T-helper 17 cell (primary cell): ENCODE data around the gene C12orf42. TPM values are rescaled to one million over a fixed set of nuclear protein-coding genes. Genes with fewer than 3 reads are reported as not detected.

Experiments used
- ATAC-seq: fragments of 150-1000 bp; cut with Tn5 transposase; 2 replicates; pipeline ENCODE4 v1.10.0; 2021; ENCODE audit warnings: mild to moderate bottlenecking, moderate library complexity
- DNase-seq, 3 donors: peaks; one replicate each; pipeline versions ENCODE4 v3.0.0 to v3.0.0-alpha.2; 2020 to 2021
- H3K9me3 ChIP-seq: one replicate; pipeline ENCODE4 v1.7.0; 2013; ENCODE audit warnings: low read length, mild to moderate bottlenecking; ENCODE audit not compliant: control insufficient read depth, poor library complexity, severe bottlenecking
- H3K27ac Mint-ChIP-seq: one replicate; pipeline ENCODE4 v1.8.0; 2022; ENCODE audit warnings: mild to moderate bottlenecking, moderate library complexity, mixed read lengths
- H3K27me3 Mint-ChIP-seq: one replicate; pipeline ENCODE4 v1.8.0; 2022; ENCODE audit warnings: mixed read lengths
- H3K36me3 Mint-ChIP-seq: one replicate; pipeline ENCODE4 v1.8.0; 2022; ENCODE audit warnings: low read depth, mixed read lengths
- H3K4me1 Mint-ChIP-seq: one replicate; pipeline ENCODE4 v1.8.0; 2022; ENCODE audit warnings: mild to moderate bottlenecking, mixed read lengths
- H3K4me3 Mint-ChIP-seq: one replicate; pipeline ENCODE4 v1.8.0; 2022; ENCODE audit warnings: mild to moderate bottlenecking, moderate library complexity, mixed read lengths
- total RNA-seq, 4 donors: library from RNA in 2 of 4; stranded (reverse) in 2 of 4; gene quantifications; one replicate each; pipeline ENCODE4 v1.2.3 and lab custom pipeline; 2022 to 2026

Gene C12orf42
- total RNA-seq, 2 donors from 2014 or later = 3.3 to 7.1 TPM

GRCh38 chr12:103333676-103334075 lies 162.1 kb downstream of the C12orf42 start:
- no peaks in the 10 kb centered on the region for H3K27me3 Mint-ChIP-seq
- H3K4me3 Mint-ChIP-seq = no peak overlapping the region
- DNase-seq (no peak), ATAC-seq (no peak)
- no peaks in the 10 kb centered on the region for H3K9me3 ChIP-seq
- no peak overlapping the region for H3K27ac Mint-ChIP-seq
- H3K4me1 Mint-ChIP-seq = no peaks in the 10 kb centered on the region
- H3K36me3 Mint-ChIP-seq = peaks cover 2% of the 10 kb centered on the region

GRCh38 chr12:103331643-103332042 lies 164.1 kb downstream of the C12orf42 start:
- DNase-seq (no peak), ATAC-seq (no peak)
- H3K9me3 ChIP-seq = no peaks in the 10 kb centered on the region
- Mint-ChIP-seq H3K27ac (no peak overlapping the region), H3K4me3 (no peak overlapping the region), H3K4me1 (no peaks in the 10 kb centered on the region), H3K36me3 (no peaks in the 10 kb centered on the region), H3K27me3 (no peaks in the 10 kb centered on the region)

GRCh38 chr12:103330672-103331071 lies 165.1 kb downstream of the C12orf42 start:
- no peaks in the 10 kb centered on the region for H3K36me3 Mint-ChIP-seq
- H3K27ac Mint-ChIP-seq = no peak overlapping the region

GRCh38 chr12:103327676-103328075 lies 168.1 kb downstream of the C12orf42 start:
- no peaks in the 10 kb centered on the region for H3K4me1 Mint-ChIP-seq
- no peaks in the 10 kb centered on the region for H3K27me3 Mint-ChIP-seq
- no peak overlapping the region for H3K27ac Mint-ChIP-seq
- no peak overlapping the region for H3K4me3 Mint-ChIP-seq
- ATAC-seq = no peak
- no peak for DNase-seq
- H3K9me3 ChIP-seq = no peaks in the 10 kb centered on the region
- H3K36me3 Mint-ChIP-seq = no peaks in the 10 kb centered on the region

More at GRCh38 chr12:103330672-103331071, 165.1 kb downstream of the C12orf42 start:
- H3K27me3 Mint-ChIP-seq = no peaks in the 10 kb centered on the region
- H3K4me1 Mint-ChIP-seq = no peaks in the 10 kb centered on the region
- no peak for DNase-seq
- H3K9me3 ChIP-seq = no peaks in the 10 kb centered on the region
- no peak for ATAC-seq
- no peak overlapping the region for H3K4me3 Mint-ChIP-seq

- ATAC-seq (no peak), DNase-seq (no peak)
- Mint-ChIP-seq H3K4me1 (no peaks in the 10 kb centered on the region), H3K4me3 (no peak overlapping the region), H3K27ac (no peak overlapping the region), H3K36me3 (no peaks in the 10 kb centered on the region), H3K27me3 (no peaks in the 10 kb centered on the region)
- no peaks in the 10 kb centered on the region for H3K9me3 ChIP-seq
Measured at GRCh38 chr12:103326190-103326589, 169.6 kb downstream of the C12orf42 start.

GRCh38 chr12:103318566-103318965 lies 177.2 kb downstream of the C12orf42 start:
- Mint-ChIP-seq H3K36me3 (no peaks in the 10 kb centered on the region), H3K27ac (no peak overlapping the region), H3K27me3 (no peaks in the 10 kb centered on the region), H3K4me3 (no peak overlapping the region), H3K4me1 (no peaks in the 10 kb centered on the region)
- ATAC-seq (no peak), DNase-seq (no peak)
- peaks cover 4% of the 10 kb centered on the region for H3K9me3 ChIP-seq

- no peak for DNase-seq
- no peak for ATAC-seq
- H3K4me3 Mint-ChIP-seq = no peak overlapping the region
- no peak overlapping the region for H3K27ac Mint-ChIP-seq
- no peaks in the 10 kb centered on the region for H3K36me3 Mint-ChIP-seq
- no peaks in the 10 kb centered on the region for H3K27me3 Mint-ChIP-seq
- H3K4me1 Mint-ChIP-seq = no peaks in the 10 kb centered on the region
- peaks cover 4% of the 10 kb centered on the region for H3K9me3 ChIP-seq
Measured at GRCh38 chr12:103317220-103317619, 178.5 kb downstream of the C12orf42 start.

- DNase-seq = no peak
- Mint-ChIP-seq H3K27me3 (no peaks in the 10 kb centered on the region), H3K27ac (no peak overlapping the region), H3K4me1 (no peaks in the 10 kb centered on the region), H3K4me3 (no peak overlapping the region), H3K36me3 (no peaks in the 10 kb centered on the region)
- peaks cover 2% of the 10 kb centered on the region for H3K9me3 ChIP-seq
- no peak for ATAC-seq
Measured at GRCh38 chr12:103314786-103315185, 181.0 kb downstream of the C12orf42 start.

GRCh38 chr12:103313894-103314293 lies 181.9 kb downstream of the C12orf42 start:
- no peaks in the 10 kb centered on the region for H3K9me3 ChIP-seq
- H3K4me3 Mint-ChIP-seq = no peak overlapping the region
- ATAC-seq (no peak), DNase-seq (no peak)
- no peaks in the 10 kb centered on the region for H3K27me3 Mint-ChIP-seq
- H3K27ac Mint-ChIP-seq = no peak overlapping the region
- no peaks in the 10 kb centered on the region for H3K36me3 Mint-ChIP-seq
- H3K4me1 Mint-ChIP-seq = no peaks in the 10 kb centered on the region

- Mint-ChIP-seq H3K27ac (no peak overlapping the region), H3K4me3 (no peak overlapping the region), H3K36me3 (no peaks in the 10 kb centered on the region), H3K4me1 (no peaks in the 10 kb centered on the region), H3K27me3 (no peaks in the 10 kb centered on the region)
- DNase-seq (no peak), ATAC-seq (no peak)
- no peaks in the 10 kb centered on the region for H3K9me3 ChIP-seq
Measured at GRCh38 chr12:103312742-103313354, 182.9 kb downstream of the C12orf42 start.

- H3K36me3 Mint-ChIP-seq = no peaks in the 10 kb centered on the region
- no peaks in the 10 kb centered on the region for H3K4me1 Mint-ChIP-seq
- H3K4me3 Mint-ChIP-seq = no peak overlapping the region
- no peak overlapping the region for H3K27ac Mint-ChIP-seq
- no peak for ATAC-seq
- no peaks in the 10 kb centered on the region for H3K27me3 Mint-ChIP-seq
- no peak for DNase-seq
- H3K9me3 ChIP-seq = no peaks in the 10 kb centered on the region
Measured at GRCh38 chr12:103310546-103311270, 185.1 kb downstream of the C12orf42 start.

- Mint-ChIP-seq H3K36me3 (no peaks in the 10 kb centered on the region), H3K4me3 (no peak overlapping the region), H3K27me3 (no peaks in the 10 kb centered on the region), H3K4me1 (no peaks in the 10 kb centered on the region), H3K27ac (peak overlapping the region; percentile 5)
- H3K9me3 ChIP-seq = no peaks in the 10 kb centered on the region
- ATAC-seq (no peak), DNase-seq (no peak)
Measured at GRCh38 chr12:103308396-103308795, 187.4 kb downstream of the C12orf42 start.

- no peaks in the 10 kb centered on the region for H3K4me1 Mint-ChIP-seq
- no peak overlapping the region for H3K4me3 Mint-ChIP-seq
- H3K27me3 Mint-ChIP-seq = no peaks in the 10 kb centered on the region
- ATAC-seq (no peak), DNase-seq (no peak)
- no peak overlapping the region for H3K27ac Mint-ChIP-seq
- no peaks in the 10 kb centered on the region for H3K9me3 ChIP-seq
- no peaks in the 10 kb centered on the region for H3K36me3 Mint-ChIP-seq
Measured at GRCh38 chr12:103303484-103303883, 192.3 kb downstream of the C12orf42 start.
